Smooth muscle cell (in vitro differentiated cells): ENCODE data around the gene DBN1. TPM values are rescaled to one million over a fixed set of nuclear protein-coding genes. Genes with fewer than 3 reads are reported as not detected.
A peak's percentile ranks its signal among the peaks of the same experiment; 100 is the strongest.

Source experiments
- DNase-seq: peaks from one replicate; lab custom pipeline; 2025; ENCODE audit not compliant: unreplicated experiment; lab: John Stamatoyannopoulos, UW
- H2AFZ ChIP-seq: fragments of 200-600 bp; sonication (generic); 2 replicates; pipeline ENCODE4 v1.6.0; 2016; ENCODE audit warnings: antibody characterized with exemption, low read depth, mild to moderate bottlenecking
- H3F3A ChIP-seq: fragments of 200-600 bp; sonication (generic); 2 replicates; pipeline ENCODE4 v1.6.0; 2017; ENCODE audit warnings: antibody characterized with exemption, low read depth
- H3K27ac ChIP-seq: fragments of 200-600 bp; sonication (generic); 2 replicates; pipeline ENCODE4 v1.5.1; 2016; ENCODE audit warnings: low read depth, mild to moderate bottlenecking
- H3K27me3 ChIP-seq: fragments of 200-600 bp; sonication (generic); 2 replicates; pipeline ENCODE4 v1.6.1; 2016; ENCODE audit warnings: low read depth, mild to moderate bottlenecking
- H3K36me3 ChIP-seq: fragments of 200-600 bp; sonication (generic); 2 replicates; pipeline ENCODE4 v1.5.1; 2016; ENCODE audit warnings: low read depth
- H3K4me1 ChIP-seq: fragments of 200-600 bp; sonication (generic); 2 replicates; pipeline ENCODE4 v1.5.1; 2016; ENCODE audit warnings: low read depth
- H3K4me2 ChIP-seq: fragments of 200-600 bp; sonication (generic); 2 replicates; pipeline ENCODE4 v1.6.0; 2016; ENCODE audit warnings: mild to moderate bottlenecking
- H3K4me3 ChIP-seq: fragments of 200-600 bp; sonication (generic); 2 replicates; pipeline ENCODE4 v1.5.1; 2016; ENCODE audit warnings: mild to moderate bottlenecking
- H3K79me2 ChIP-seq: fragments of 200-600 bp; sonication (generic); 2 replicates; pipeline ENCODE4 v1.6.0; 2016; ENCODE audit warnings: low read depth, mild to moderate bottlenecking
- H3K9ac ChIP-seq: fragments of 200-600 bp; sonication (generic); 2 replicates; pipeline ENCODE4 v1.6.0; 2016; ENCODE audit warnings: low read depth
- H3K9me3 ChIP-seq: fragments of 200-600 bp; sonication (generic); replicated peaks from 2 replicates; pipeline ENCODE4 v1.5.1; 2016; ENCODE audit warnings: low read depth
- H4K20me1 ChIP-seq: fragments of 200-600 bp; sonication (generic); 2 replicates; pipeline ENCODE4 v1.6.0; 2016; ENCODE audit warnings: low read depth
- CTCF ChIP-seq: fragments of 200-600 bp; sonication (generic); IDR thresholded peaks from 2 replicates; pipeline ENCODE4 v1.5.1; 2017; ENCODE audit warnings: borderline replicate concordance, mild to moderate bottlenecking, antibody characterized with exemption; ENCODE audit not compliant: insufficient read depth, poor library complexity, severe bottlenecking
- WGBS: methylation state at CpG from one replicate; pipeline ENCODE4 v1.1.7; 2016; ENCODE audit warnings: low lambda C conversion rate; 5-methylcytosine and 5-hydroxymethylcytosine counted together
- polyA plus RNA-seq: library from polyadenylated mRNA; unstranded; fragments of >200 nt; fragmentation: Nextera tagmentation; extraction: Ambion mirVana; gene quantifications from 2 replicates; pipeline ENCODE4 v1.2.1, GENCODE V29; 2016
- total RNA-seq: library from RNA; depleted of rRNA; stranded (reverse); fragments of >200 nt; gene quantifications from 2 replicates; pipeline ENCODE4 v1.2.3, GENCODE V29; 2014

Gene DBN1
- total and polyA plus RNA-seq, 2 experiments from 2014 or later, result 116 to 202 TPM

DNA sequence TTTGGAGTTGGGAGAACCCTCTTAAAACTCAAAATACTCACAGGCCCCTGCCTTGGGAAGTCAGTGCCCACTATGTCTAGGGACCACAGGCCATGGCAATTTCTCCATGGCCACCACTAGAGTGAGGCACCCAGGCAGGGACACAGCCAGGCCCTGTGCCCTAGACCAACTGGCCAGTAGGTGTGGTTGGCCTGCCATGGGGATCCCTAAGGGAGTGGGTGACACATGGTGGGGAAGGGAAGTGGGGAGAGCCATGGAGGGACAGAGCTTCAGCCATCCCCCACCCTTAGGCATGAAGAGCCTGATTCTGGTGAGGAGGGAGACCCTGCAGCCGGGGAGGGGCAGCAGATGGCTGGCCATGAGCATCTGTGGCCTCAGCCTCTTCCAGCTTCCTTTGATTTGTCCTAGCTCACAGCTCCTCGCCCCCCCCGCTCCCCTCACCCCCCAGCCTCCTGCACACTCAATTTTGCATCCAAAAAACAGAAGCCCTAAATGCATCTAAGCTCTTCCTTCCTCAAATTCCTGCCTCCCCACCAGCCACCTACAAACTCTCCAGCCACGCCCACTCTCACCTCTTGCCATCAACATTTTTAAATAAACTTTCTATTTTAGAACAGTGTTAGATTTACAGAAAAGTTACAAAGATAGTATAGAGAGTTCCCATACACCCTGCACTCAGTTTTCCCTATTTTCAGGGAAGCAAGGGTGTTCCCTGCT is 1.6 kb upstream of the DBN1 start:
- DNase-seq, result no peak
- Histone ChIP-seq H3K4me2 (no peak overlapping the region), H3K36me3 (no peaks in the 10 kb centered on the region), H3F3A (peaks cover 35% of the 10 kb centered on the region), H3K4me1 (peaks cover 27% of the 10 kb centered on the region), H3K9ac (no peak overlapping the region), H2AFZ (no peak overlapping the region), H3K27ac (no peak overlapping the region), H3K27me3 (no peaks in the 10 kb centered on the region), H4K20me1 (peaks cover 44% of the 10 kb centered on the region), H3K79me2 (peaks cover 30% of the 10 kb centered on the region), H3K4me3 (no peak overlapping the region), H3K9me3 (no peaks in the 10 kb centered on the region)
- no peak for TF ChIP-seq CTCF
- WGBS, result 83% methylated on average over 4 of the region's 4 CpGs

DNA sequence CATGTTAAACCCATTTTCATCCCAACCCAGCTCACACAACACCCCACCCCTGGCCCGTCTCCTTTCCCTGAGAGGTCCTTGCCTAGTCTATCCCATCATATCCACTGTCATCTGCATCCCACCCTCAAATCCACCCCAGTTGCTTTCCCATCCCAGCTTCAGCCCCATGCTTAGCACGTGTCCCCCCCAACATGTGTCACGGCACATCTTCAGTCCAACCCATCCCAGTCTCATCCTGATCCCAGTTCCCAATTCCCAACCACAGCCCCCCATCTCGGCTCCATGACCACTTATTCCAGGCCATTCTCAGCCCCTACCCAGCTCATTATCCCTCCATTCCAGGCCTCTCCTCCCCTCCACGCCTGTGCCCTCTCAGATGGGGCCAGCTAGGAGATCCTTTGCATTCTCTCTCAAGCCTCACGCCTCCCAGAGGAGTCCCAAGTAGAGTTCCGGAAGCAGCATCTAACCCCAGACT is 605 bp upstream of the DBN1 start:
- H3K79me2 ChIP-seq, result peaks cover 40% of the 10 kb centered on the region
- no peak for DNase-seq
- H3K27ac ChIP-seq, result peak overlapping the region; percentile 3
- no peak overlapping the region for H2AFZ ChIP-seq
- TF ChIP-seq CTCF, result no peak
- H3K9ac ChIP-seq, result no peak overlapping the region
- H3K9me3 ChIP-seq, result no peaks in the 10 kb centered on the region
- H3K4me3 ChIP-seq, result peak overlapping the region; percentile 89
- H4K20me1 ChIP-seq, result peaks cover 44% of the 10 kb centered on the region
- 47% methylated on average over 7 of the region's 7 CpGs for whole genome bisulfite sequencing
- H3F3A ChIP-seq, result peaks cover 31% of the 10 kb centered on the region
- H3K27me3 ChIP-seq, result no peaks in the 10 kb centered on the region
- H3K36me3 ChIP-seq, result no peaks in the 10 kb centered on the region
- H3K4me1 ChIP-seq, result peaks cover 27% of the 10 kb centered on the region
- peak overlapping the region; percentile 98 for H3K4me2 ChIP-seq

DNA sequence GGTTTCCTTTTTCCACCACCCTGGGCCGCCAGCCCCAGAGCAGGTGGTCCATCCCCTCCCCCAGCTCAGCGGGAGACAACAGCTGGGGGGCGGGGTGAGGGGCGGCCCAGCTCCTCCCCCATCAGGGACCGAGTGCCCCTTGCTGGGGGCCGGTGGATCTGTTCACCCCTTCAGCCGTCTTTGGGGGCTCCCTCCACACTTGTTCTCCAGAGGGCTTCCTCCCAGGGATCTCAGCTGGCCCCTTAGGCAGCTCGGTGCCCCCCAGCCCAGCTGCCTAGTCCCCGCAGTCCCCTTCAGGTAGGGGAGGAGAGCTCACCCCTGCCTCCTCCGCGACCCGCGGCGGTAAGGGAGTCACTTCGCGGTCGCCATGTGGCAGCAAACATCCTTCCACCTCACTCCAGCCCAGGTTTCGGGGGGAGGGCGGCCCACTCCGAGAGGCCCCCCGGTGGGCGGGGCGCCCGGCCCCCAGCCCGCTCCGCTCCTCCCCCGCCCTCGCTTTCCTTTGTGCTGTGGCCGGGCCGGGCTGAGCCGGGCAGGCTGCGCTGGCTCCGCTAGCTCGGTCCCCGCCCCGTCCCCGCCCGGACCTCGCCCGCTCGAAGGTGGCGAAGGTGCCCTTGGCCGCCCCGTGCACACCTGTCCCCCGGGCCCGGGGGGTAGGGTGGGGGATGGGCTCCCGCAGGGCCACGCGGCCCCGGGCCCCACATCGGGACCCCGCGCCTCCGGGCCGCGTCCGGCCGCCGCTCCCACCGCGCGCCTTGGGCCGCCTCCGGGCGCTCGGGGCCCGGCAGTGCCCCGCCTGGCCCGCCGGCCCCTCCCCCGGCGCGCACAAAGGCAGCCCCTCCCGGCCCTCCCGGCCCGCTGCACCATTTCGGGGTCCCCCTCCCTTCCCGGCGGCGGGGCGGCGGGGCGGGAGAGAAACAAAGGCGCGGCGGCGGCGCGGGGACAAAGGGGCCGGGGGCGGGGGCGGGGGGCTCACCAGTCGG is 683 bp downstream of the DBN1 start:
- Histone ChIP-seq H3K27me3 (no peaks in the 10 kb centered on the region), H3K36me3 (no peaks in the 10 kb centered on the region), H3K4me2 (peak overlapping the region; percentile 98), H2AFZ (no peak overlapping the region), H4K20me1 (peaks cover 51% of the 10 kb centered on the region), H3K27ac (peak overlapping the region; percentile 74), H3K79me2 (peaks cover 50% of the 10 kb centered on the region), H3K9me3 (no peaks in the 10 kb centered on the region), H3K4me1 (peaks cover 27% of the 10 kb centered on the region), H3K4me3 (peak overlapping the region; percentile 89), H3K9ac (peak overlapping the region; percentile 91), H3F3A (peaks cover 29% of the 10 kb centered on the region)
- WGBS, result 2% methylated on average over 20 of the region's 93 CpGs
- DNase-seq, result no peak
- no peak for TF ChIP-seq CTCF
